ENCODE measurements around the gene DBT. TPM values are rescaled to one million over a fixed set of nuclear protein-coding genes. Genes with fewer than 3 reads are reported as not detected.

Gene DBT
- total RNA-seq, 1 experiment from 2014 or later: 3.2 TPM

GRCh38 chr1:100198596-100198995 lies 51.0 kb downstream of the DBT start:
- no peak for DNase-seq (ENCODE audit: low spot score)

- peak; percentile 34 for DNase-seq (ENCODE audit: low spot score)
Measured at GRCh38 chr1:100188617-100189016, 61.0 kb downstream of the DBT start.

GRCh38 chr1:100187912-100188311 lies 61.7 kb downstream of the DBT start:
- DNase-seq (ENCODE audit: low spot score): no peak

- DNase-seq (ENCODE audit: low spot score): no peak
Measured at GRCh38 chr1:100184536-100184935, 65.1 kb downstream of the DBT start.

GRCh38 chr1:100183370-100183769 lies 66.3 kb downstream of the DBT start:
- DNase-seq (ENCODE audit: low spot score): no peak

- DNase-seq (ENCODE audit: low spot score): no peak
Measured at GRCh38 chr1:100178091-100178490, 71.5 kb downstream of the DBT start, which contains the start of gene LRRC39. LRRC39 (minus strand) TSS chr1:100178256; CDS start chr1:100168516, 9,740 bp downstream.

DNA sequence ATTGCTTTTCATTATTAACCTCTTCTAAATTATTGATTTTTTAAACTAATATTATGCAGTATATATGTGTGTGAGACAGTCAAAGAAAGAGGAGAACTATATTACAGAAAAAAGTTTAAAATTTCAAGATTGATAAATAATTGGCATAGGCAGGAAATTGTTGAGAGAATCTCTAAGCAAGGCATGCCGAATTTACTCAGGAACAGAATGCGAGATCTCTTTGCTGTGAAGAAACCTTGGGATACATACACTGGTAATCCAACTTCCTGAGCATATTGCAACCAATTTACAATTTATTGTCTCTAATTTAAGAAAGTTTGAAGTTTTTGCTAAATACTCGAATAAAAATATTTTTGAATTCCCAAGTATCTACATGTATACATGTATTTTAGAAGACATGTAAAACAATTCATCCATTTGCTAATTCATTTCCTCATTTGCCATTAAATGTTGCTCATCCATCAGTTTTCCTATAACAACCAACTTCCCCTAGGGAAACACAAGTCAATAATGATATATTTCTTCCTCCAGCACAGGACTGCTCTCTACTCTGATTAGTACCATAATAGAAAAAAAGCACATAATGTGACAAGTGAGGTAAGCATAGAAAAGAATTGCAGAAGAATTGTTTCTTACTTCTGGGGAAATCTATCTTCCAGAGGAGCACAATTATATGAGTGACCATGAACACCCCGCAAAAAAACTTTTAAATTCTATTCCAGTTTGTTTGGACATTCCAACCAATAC lies 72.2 kb downstream of the DBT start:
- DNase-seq (ENCODE audit: low spot score): no peak

DNA sequence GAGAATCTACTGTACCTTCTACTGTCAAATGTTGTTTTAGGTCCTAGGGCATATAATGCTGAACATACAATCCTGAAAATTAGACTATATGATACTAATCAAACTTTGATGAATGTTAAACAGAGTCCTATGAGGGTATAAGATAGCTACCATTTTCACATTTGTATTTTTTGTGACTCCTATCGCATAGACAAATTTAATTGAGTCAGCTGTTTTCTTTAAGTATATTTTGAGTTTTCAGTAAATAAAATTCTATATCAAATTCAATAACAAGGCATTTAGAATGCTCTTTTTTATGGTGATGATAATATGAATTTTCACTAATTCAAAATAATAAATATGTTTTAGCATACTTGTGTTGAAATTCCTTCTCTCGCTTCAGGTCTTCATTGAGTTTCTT lies 81.6 kb downstream of the DBT start:
- no peak for DNase-seq (ENCODE audit: low spot score)

DNA sequence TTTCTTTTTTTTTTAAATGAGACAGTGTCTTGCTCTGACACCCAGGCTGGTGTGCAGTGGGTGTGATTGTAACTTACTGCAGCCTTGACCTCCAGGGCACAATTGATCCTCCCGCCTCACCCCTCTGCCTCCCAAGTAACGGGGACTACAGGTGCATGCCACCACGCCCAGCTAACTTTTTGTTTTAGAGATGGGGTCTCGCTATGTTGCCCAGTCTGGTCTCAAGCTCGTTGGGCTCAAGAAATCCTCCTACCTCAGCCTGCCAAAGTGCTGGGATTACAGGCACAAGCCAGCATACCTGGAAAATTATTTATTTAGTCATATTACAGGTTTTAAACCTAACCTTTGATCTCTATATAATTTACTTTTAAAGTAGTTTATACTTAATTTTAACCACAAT lies 84.9 kb downstream of the DBT start:
- no peak for DNase-seq (ENCODE audit: low spot score)

DNA sequence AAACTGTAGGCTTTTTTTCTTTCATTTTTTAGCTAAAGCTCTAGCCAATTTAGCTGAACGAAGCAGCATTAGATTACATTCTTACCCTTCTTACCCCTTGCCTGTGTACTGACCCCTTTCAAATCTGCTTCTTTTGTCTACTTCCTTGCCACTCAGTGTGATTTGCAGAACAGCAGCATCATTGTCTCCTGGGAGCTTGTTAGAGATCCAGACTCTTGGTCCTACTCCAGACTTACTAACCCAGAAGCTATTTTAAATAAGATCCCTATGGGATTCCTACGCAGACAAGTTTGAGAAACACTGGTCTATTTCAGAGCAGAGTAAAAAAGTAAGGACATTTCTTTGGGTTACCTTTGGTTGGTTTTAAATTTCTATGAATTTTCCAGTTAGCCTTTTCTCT lies 85.4 kb downstream of the DBT start:
- no peak for DNase-seq (ENCODE audit: low spot score)

- no peak for DNase-seq (ENCODE audit: low spot score)
Measured at GRCh38 chr1:100162881-100163280, 86.8 kb downstream of the DBT start.

GRCh38 chr1:100152271-100152670 lies 97.4 kb downstream of the DBT start:
- no peak for DNase-seq (ENCODE audit: low spot score)

DNA sequence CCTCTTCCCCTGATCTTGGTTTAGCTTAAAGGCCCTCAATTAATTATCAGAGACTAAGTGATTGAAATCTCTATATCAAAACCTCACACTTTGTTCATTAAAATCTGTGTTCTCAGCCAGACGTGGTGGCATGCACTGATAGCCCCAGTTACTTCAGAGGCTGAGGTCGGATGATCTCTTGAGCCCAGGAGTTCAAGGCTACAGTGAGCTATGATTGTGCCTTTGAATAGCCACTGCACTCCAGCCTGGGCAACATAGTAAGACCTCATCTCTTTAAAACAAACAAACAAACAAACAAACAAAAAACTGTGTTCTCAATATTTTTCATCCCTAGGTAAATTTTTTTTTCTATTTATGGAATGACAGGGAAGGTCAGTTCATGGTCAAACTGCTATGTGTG lies 98.0 kb downstream of the DBT start:
- no peak for DNase-seq (ENCODE audit: low spot score)

DNA sequence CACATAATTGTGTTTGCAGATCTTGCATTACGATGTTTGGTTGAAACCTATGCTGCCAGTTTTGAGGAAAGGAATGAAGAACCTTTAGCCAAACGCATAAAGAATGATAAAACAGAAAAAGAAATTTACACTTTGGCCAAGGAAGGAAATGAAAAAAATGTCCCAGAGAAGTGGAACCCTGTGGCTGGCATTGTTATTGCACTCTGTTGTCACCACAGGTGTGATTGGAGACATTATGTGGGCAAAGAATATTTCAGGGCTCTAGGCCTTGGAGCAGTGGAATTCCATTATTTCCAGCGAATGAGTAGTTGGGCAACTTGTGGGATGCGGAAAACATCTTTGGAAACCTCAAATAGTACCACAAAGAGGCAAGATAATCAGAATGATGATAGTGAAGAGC lies 101.8 kb downstream of the DBT start:
- DNase-seq (ENCODE audit: low spot score): no peak

GRCh38 chr1:100146958-100147357 lies 102.7 kb downstream of the DBT start:
- no peak for DNase-seq (ENCODE audit: low spot score)

GRCh38 chr1:100145116-100145515 lies 104.5 kb downstream of the DBT start:
- DNase-seq (ENCODE audit: low spot score): no peak

GRCh38 chr1:100142343-100142742 lies 107.3 kb downstream of the DBT start:
- DNase-seq (ENCODE audit: low spot score): no peak

GRCh38 chr1:100141192-100141591 lies 108.4 kb downstream of the DBT start:
- DNase-seq (ENCODE audit: low spot score): no peak

- DNase-seq (ENCODE audit: low spot score): no peak
Measured at GRCh38 chr1:100137602-100138001, 112.0 kb downstream of the DBT start.

Other genes with a start within 250 kb of the DBT start
- gene SASS6, start 116.9 kb downstream of the DBT start, total RNA-seq (2014; rRNA removed; shearing (Covaris generic)): 11.9 and 13.7 TPM in 2 replicates
- 11.7 and 16.0 TPM in 2 replicates for gene TRMT13, start 116.7 kb downstream of the DBT start, total RNA-seq (2014; rRNA removed; shearing (Covaris generic))
- not detected in 2 replicates for gene LRRC39, start 71.6 kb downstream of the DBT start, total RNA-seq (2014; rRNA removed; shearing (Covaris generic))
- gene RTCA, start 16.4 kb upstream of the DBT start, total RNA-seq (2014; rRNA removed; shearing (Covaris generic)): 43.2 and 58.2 TPM in 2 replicates
- gene CDC14A, start 102.7 kb upstream of the DBT start, total RNA-seq (2014; rRNA removed; shearing (Covaris generic)): 8.0 and 8.3 TPM in 2 replicates

Data from A172 (cell line).